Neutrophil (primary cell): ENCODE data around the gene ETV3L.

Source experiments
- H3K27ac ChIP-seq: fragments of 200-600 bp; sonication (generic); 2 replicates; pipeline ENCODE4 v1.5.1; 2016; ENCODE audit warnings: mild to moderate bottlenecking, moderate library complexity
- H3K27me3 ChIP-seq: fragments of 200-600 bp; sonication (generic); 2 replicates; pipeline ENCODE4 v1.6.0; 2016; ENCODE audit warnings: mild to moderate bottlenecking
- H3K36me3 ChIP-seq: fragments of 200-600 bp; sonication (generic); 2 replicates; pipeline ENCODE4 v1.5.1; 2017
- H3K4me1 ChIP-seq, 2 experiments: fragments of 200-600 bp in 1 of 2; sonication (generic) in 1 of 2; 1 replicate in 1 of 2; 2 replicates in 1 of 2; pipeline versions ENCODE4 v1.5.1 to v1.6.1; 2013 to 2016; ENCODE audit warnings: low read depth in 1 of 2, low read length in 1 of 2, mild to moderate bottlenecking in 1 of 2, moderate library complexity in 1 of 2; ENCODE audit not compliant: control insufficient read depth in 1 of 2, insufficient read depth in 1 of 2
- H3K4me3 ChIP-seq, 2 experiments: fragments of 200-600 bp in 1 of 2; sonication (generic) in 1 of 2; 1 replicate in 1 of 2; 2 replicates in 1 of 2; pipeline ENCODE4 v1.5.1; 2013 to 2016; ENCODE audit warnings: low read depth in 1 of 2, low read length in 1 of 2, mild to moderate bottlenecking in 1 of 2, moderate library complexity in 1 of 2
- H3K9me3 ChIP-seq: fragments of 200-600 bp; sonication (generic); 2 replicates; pipeline ENCODE4 v1.5.1; 2016
- CTCF ChIP-seq: fragments of 200-600 bp; sonication (generic); IDR thresholded peaks from 2 replicates; pipeline ENCODE4 v1.5.1; 2016; ENCODE audit warnings: antibody characterized with exemption

The ETV3L gene

GRCh38 chr1:157108448-157108847 lies 8.8 kb upstream of the ETV3L start:
- Histone ChIP-seq H3K27ac (no peak overlapping the region), H3K9me3 (no peaks in the 10 kb centered on the region), H3K27me3 (peaks cover 41% of the 10 kb centered on the region), H3K36me3 (no peaks in the 10 kb centered on the region), H3K4me1 (no peaks in the 10 kb centered on the region), H3K4me3 (no peak overlapping the region)
- no peak for TF ChIP-seq CTCF

GRCh38 chr1:157107702-157108101 lies 8.1 kb upstream of the ETV3L start:
- H3K27ac ChIP-seq, result no peak overlapping the region
- no peaks in the 10 kb centered on the region for H3K4me1 ChIP-seq
- H3K27me3 ChIP-seq, result peaks cover 41% of the 10 kb centered on the region
- no peak for TF ChIP-seq CTCF
- no peaks in the 10 kb centered on the region for H3K9me3 ChIP-seq
- H3K36me3 ChIP-seq, result no peaks in the 10 kb centered on the region
- no peak overlapping the region for H3K4me3 ChIP-seq

GRCh38 chr1:157106813-157107189 lies 7.2 kb upstream of the ETV3L start:
- Histone ChIP-seq H3K27ac (no peak overlapping the region), H3K4me1 (no peaks in the 10 kb centered on the region), H3K27me3 (peaks cover 35% of the 10 kb centered on the region), H3K4me3 (no peak overlapping the region), H3K36me3 (no peaks in the 10 kb centered on the region), H3K9me3 (no peaks in the 10 kb centered on the region)
- TF ChIP-seq CTCF, result no peak

- H3K36me3 ChIP-seq, result no peaks in the 10 kb centered on the region
- H3K9me3 ChIP-seq, result no peaks in the 10 kb centered on the region
- no peaks in the 10 kb centered on the region for H3K4me1 ChIP-seq
- H3K27ac ChIP-seq, result no peak overlapping the region
- peaks cover 35% of the 10 kb centered on the region for H3K27me3 ChIP-seq
- TF ChIP-seq CTCF, result no peak
- no peak overlapping the region for H3K4me3 ChIP-seq
These were observed 6.6 kb upstream of the ETV3L start for GRCh38 chr1:157105988-157106812.

GRCh38 chr1:157105298-157105987 lies 5.8 kb upstream of the ETV3L start:
- H3K36me3 ChIP-seq, result no peaks in the 10 kb centered on the region
- no peak overlapping the region for H3K4me3 ChIP-seq
- no peak for TF ChIP-seq CTCF
- H3K4me1 ChIP-seq, result no peaks in the 10 kb centered on the region
- H3K27ac ChIP-seq, result no peak overlapping the region
- H3K27me3 ChIP-seq, result peaks cover 35% of the 10 kb centered on the region
- H3K9me3 ChIP-seq, result no peaks in the 10 kb centered on the region
